Stimulated activated CD8-positive, alpha-beta memory T cell treated with anti-CD3 and anti-CD28 coated beads, Interleukin-7, amount 100 ng/mL, for 24 hours (primary cell): Measurements from ENCODE around the gene RNASEH2B.

Source experiments
- DNase-seq: peaks from one replicate; pipeline ENCODE4 v3.0.0-alpha.2; 2020; ENCODE audit warnings: low read depth

The RNASEH2B gene

DNA sequence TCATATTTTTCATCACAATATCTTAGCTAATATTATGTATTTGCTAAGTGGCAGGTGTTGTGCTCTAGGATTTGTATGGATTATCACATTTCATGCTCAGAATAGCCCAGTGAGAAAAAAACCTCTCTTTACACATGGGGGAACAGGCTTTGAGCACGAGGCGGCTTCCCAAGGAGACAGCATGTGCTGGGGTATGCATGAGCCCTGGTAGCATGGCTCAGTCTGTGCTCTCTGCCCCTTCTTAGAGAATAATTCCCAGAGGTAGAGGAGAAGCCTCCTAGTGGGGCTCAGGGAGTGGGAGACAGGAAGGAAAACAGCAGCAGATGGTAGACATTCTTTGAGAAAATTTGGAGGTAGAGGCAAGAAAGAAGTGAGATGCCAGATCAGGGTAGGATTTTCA, 31.6 kb downstream of the RNASEH2B start:
- no peak for DNase-seq

DNA sequence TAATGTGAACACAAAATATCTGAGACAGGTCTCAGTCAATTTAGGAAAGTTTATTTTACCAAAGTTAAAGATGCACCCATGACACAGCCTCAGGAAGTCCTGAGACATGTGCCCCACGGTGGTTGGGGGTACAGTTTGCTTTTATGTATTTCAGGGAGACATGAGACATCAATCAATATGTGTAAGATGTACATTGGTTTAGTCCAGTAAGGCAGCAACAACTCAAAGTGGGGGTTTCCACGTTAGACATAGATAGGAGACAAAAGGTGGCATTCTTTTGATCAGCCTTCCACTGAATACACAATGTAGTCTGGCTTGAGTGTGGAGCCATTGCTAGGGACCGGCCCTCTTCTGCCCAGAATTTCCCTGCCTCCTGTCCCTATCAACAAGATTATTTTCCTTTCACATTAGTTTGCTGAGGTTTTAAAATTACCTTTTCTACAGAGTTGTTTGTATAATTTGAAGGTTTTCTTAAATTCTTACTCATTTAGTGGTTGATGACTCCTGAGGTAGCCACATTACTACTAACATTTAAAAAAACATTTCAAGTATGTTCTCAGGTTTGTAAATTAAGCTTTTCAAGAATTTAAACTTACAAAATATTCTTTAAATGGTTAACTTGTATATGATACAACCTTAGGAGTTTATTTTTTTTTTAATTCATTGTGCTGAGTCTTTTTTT, 33.2 kb downstream of the RNASEH2B start:
- DNase-seq: no peak

DNA sequence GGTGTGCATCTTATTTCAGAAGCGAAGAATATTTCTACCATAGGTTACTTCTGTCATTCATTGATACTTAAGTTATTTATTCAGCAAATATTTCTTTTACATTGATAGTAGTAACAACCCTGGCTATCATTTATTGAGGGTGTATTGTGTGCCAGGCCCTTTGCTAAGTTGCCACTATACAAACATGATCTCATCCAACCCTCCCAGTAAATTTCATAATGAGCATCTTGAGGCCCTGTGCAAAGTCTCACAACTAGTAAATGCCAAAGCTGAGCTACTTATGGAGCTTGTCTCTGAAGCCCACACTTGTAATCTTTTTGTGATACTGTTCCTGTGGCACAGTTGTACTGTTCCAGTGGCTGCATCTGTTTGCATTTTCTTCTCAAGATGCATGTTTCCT, 36.1 kb downstream of the RNASEH2B start:
- DNase-seq: no peak

DNA sequence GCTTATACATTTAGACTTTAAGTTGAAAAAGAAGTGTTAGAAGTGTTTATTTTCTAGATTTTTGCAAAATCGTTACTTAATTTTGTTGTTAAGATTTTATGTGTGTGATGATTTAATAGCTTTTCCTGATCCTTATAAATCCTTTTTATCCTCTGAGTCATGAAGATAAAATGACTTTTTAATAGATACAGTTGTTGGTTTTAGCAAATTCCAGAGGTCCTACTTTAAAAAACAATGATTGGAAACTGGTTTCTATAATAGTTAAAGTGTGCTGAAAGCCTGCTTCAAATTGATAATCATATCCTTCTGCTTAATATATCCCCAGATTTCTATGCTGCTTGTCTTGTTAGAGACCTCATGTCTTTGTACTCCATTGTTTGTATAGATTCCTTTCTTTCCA, 39.0 kb downstream of the RNASEH2B start:
- DNase-seq: no peak

DNA sequence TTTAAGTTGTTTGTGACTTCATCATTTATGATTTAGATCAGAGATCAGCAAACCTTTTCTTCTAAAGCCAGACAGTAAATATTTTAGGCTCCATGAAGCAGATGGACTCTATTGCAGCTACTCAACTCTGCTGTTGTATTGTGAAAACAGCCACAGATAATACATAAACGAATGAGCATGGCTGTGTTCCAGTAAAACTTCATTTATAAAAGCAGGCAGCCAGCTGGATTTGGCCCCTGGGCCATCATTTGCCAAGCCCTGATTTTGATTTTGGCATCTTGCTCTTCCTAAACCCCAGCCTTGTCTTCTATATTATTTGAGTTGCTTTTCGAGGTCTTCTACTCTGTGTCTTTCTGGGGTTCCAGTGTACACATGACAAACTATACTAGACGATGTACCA, 41.3 kb downstream of the RNASEH2B start:
- DNase-seq: no peak

DNA sequence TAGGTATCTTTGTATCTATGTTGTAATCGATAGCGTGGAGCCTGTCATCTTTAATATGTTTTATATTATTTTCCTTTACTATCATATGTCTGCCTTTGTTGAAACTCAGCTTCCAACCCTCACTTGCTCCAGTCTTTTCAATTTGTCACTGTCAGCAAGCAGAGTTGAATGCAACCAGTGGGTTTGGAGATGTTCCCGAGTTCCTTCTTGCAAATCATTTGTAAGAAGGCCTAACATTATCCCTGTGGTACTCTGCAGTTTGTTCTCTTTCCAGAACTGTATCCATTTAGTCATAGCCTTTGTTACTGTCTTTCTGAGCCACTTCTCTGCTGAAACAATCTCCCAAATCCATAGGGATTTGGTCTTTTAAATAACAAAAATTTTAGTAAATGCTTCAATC, 41.8 kb downstream of the RNASEH2B start:
- DNase-seq: no peak

DNA sequence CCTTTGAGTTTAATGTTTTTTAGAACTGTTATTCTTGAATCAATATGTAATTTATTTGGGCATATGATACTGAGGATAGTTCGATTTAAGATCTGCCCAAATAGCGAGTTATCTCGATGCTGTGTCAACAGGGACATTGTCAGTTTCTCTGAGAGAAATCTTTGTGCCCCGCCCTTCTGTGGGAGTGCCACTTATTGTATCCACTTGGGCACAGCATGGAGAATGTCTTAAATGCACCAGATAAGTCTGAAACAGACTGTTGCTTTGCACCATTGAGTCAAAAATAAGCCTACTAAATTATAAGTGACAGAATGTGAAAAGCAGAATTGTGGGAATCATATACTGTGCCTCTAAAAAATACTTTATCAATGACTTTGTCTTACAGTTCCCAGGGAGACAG, 45.6 kb downstream of the RNASEH2B start:
- DNase-seq: no peak

DNA sequence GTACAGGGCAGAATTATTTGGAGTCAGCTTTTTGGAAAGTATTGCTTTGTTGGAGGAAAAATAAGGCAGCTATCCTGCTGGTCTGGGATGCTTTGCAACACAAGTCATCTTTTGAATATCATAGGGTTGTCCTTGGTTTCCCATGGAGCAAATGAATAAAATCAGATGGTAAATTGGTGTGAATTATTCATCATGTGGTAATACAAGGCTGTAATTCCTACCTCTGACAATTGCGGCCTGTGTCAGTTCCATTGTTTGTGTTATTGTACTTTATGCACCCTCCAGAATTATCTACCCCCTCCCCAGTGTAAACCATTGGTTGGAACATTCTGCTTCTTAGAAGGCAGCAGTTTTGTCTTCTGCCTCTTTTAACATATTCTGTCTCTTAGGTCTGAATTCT, 46.2 kb downstream of the RNASEH2B start:
- DNase-seq: no peak

DNA sequence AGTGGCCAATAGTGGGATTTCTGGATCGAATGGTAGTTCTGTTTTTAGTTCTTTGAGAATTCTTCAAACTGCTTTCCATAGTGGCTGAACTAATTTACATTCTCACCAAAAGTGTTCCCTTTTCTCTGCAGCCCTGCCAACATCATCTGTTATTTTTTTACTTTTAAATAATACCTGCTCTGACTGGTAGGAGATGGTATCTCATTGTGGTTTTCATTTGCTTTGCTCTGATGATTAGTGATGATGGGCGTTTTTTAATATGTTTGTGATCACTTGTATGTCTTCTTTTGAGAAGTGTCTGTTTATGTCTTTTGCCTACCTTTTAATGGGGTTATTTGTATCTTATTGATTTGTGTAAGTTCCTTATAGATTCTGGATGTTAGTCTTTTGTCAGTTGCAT, 48.0 kb downstream of the RNASEH2B start:
- DNase-seq: no peak

DNA sequence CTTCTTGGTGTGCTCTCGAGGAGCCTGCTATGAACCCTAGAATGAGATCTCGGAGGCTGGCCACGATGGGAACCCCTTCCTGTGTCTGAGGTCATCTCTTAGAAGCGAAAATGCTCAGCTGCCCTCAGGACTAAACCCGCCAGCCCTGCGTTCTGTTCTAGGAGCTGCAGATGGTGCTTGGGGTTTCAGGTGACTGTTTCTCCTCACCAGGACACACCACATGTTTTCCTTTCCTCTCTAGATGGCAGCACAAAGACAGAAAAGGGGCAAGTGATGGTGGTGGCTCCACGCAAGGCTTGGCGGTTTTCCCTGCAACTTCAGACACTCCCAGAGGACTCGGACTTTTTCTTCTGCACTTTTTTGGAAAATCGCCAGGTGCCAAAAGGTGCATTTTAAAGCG, 60.1 kb downstream of the RNASEH2B start:
- DNase-seq: no peak

DNA sequence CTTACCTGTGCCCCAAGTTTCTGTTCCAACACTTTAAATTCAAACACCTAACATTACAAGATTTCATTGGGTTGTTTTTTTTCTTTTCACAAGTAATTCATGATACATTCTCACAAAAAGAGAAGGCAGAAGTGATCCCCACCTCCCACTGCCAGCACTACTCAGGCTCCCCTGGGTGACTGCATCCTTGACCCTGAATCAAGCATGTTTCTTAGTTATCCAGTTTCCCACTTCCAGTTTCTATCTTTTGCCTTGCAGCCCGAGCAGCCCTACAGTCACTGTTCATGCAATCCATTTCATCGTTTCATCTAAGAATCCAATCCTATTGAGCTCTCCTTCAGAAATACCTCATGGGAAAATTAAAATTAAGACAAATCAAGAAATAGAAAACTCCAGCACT, 61.4 kb downstream of the RNASEH2B start:
- DNase-seq: no peak

DNA sequence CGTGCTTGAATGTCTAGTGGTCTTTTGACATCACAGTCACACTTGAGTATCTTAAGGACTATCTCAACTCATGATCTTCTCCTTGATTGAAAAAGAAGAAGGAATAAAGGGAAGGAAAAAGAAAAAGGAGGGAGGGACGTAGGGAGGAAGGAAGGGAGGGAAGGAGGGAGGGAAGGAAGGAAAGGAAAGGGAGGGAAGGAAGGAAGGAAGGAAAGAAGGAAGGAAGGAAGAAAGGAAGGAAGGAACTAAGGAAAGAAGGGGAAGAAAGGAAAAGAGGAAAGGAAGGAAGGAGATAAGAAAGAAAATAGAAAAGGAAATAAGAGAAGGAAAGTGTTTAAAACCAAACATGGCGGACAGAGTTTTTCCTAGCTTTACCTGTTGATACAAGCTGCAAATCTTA, 64.7 kb downstream of the RNASEH2B start:
- DNase-seq: no peak

DNA sequence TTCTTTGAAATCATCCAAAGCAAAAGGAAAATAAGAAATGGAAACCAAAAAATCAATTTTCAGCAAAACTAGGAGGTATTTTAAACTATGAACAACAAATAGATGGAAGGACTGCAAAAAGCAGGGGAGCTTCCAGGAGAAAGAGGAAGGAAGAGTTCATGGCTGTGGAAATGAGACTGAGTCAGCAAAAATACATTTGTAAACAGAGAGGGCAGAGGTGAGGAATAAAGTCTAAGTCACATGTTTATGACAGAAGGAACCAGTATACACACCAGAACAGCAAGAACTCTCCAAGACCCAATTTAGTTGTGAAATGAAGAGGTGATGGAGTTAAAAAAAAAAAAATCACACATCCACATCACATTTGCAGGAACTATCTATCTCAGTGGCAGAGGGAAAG, 69.6 kb downstream of the RNASEH2B start:
- no peak for DNase-seq

DNA sequence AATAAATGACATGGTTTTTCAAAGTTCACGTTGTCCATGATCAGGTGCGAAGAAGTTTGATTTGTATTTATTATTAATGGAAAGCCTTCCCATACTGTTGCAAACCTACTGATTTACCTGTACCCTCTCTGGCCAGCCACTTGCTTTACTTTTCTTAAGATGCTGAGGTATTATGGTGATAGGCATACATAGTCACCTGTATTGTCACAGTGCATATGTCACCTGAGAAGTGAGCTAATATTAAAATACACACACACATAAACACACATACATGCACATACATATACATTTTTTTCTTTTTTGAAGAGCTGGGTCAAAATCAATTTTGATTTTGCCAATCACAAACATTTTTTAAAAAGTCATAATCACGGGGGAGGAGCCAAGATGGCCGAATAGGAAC, 72.1 kb downstream of the RNASEH2B start:
- DNase-seq: no peak

DNA sequence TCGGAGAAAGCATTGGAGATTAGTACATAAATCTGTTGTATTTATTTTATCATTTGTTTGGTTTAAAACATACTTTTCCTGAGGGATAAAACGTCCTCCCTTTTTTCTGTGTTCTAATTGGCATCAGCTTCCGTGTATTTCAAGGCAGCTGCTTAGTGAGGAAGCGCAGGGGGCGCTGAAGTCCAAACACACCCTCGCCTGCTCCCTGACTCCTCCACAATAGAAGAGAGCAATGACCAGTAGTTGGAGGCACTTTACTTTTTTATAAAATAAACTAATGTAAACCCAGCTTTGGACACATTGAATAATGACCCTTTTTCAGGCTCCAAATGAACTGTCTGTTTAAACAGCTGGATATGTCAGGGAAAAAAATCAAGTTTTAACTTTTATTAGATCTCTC, 79.9 kb downstream of the RNASEH2B start:
- no peak for DNase-seq

DNA sequence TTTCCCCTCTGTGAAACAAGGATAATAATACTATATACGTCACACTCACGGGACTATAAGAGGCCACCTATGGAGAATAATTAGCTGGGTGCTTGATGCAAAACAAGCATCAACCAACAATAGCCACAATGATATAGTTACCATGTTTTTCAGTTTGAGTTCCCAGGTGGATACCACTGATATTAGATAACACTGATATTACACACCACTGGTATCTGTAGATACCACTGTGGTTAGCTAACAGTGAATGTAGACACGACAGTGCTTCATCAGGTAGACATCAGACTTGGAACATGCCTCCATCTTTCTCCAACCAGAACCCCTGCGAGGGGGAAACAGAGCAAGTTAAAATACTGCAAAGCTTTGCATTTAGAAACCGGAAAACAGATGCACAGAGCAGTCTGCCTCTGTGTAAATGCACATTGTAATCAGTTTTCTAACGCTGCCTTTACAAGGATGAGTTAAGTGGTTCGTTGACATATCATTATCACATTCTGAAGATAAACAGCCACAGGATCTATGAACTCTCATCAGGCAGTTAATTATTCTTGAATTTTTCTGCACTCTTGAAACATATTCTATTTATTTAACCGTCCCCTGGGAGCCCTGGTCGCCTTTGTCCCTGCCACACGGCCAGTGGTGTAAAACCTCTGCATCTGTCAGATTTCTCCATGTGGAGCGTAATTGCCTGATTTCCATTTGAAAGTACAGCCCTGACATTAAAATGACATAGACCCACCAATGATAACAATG, 80.7 kb downstream of the RNASEH2B start:
- no peak for DNase-seq

DNA sequence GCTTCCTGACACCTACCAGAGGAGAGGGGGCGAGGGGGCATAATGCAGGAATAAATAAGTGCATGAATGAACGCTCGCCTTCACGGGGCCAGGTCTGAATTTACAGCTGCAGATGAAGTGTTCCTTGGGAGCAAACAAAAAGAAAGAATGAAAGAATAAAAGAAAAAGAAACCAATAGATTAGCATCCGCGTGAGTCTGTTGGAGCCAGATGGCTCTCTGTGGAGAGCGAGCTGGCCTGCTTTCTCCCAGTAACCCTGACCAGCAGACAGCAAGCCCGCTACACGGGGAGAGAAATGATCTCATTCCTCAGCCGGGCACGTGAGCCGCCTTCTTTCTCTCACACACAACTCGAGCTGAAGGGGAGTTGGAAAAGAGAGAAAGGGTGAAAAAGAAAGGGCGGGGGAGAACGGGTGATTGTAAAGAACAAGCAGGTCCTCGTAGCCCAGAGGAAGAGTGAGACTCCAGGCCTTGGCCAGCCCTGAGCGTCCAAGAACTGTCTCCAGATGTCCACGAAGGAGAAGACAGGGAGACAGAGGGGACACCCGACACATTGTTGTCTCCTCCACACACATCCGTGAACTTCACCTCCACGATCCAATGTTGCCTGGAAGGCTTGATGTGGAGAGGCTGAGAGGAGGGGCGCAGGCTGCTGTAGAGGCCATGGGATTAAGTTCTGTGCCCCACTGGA, 81.4 kb downstream of the RNASEH2B start:
- no peak for DNase-seq

DNA sequence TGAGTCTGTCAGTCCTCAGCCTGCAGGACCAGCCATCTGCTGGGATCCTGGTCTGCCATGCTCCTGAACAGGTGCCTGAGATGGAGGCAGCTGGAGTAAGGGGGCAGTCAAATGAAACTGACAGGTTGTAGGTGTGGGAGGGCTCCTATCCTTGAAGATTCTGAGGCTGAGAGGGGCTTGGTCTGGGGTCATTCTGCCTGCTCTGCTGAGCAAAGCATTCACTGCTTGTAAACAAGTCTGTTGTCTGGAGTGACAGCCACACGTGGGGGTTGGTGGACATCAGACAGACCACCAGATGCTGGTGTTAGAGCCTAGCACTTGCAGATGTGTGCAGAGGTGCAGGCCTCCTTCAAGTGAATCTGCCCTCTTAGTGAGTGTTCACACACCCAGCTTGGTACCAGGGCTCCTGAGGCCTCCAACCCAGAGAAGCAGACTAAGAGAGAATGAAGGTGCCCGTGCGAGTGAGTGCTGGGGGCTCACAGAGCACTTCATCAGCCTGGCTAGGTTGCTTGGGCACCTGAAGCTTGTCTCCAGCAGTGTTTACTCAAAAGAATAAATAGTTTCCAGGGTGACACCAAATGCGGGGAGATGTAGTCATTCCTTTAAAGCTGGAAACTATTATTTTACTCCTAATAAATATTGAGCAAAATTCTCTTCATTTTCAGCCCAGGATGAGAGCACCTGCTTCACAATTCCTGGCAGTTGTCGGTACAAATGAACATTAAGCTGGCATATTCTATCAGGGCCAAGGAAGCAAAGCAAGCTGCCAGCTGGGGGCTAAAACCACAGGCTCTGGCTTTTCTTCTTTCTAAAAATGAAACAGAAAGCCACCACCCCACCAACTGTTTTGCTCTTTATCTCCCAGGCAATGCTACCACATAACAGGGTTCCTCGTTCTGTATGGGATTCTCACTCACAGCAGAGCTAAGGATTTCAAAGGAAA, 82.3 kb downstream of the RNASEH2B start:
- DNase-seq: no peak

DNA sequence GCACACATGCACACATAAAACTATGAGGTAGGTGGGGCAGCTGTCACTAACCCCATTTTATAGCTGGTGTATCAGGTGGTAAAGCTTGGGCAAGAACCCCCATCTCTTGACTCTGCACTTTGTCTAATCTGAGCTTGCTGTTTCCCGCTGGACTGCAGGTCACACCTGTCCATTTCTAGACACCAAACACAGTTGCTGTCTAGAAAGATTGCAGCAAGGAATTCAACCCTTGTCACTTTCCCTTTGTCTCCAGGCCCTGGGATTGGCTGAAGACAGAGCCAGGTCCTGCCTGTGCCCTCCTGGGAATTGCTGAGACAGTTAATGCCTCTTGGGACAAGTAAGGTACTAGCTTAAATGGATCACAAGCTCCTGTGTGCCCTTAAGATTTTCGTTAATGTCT, 83.8 kb downstream of the RNASEH2B start:
- no peak for DNase-seq

DNA sequence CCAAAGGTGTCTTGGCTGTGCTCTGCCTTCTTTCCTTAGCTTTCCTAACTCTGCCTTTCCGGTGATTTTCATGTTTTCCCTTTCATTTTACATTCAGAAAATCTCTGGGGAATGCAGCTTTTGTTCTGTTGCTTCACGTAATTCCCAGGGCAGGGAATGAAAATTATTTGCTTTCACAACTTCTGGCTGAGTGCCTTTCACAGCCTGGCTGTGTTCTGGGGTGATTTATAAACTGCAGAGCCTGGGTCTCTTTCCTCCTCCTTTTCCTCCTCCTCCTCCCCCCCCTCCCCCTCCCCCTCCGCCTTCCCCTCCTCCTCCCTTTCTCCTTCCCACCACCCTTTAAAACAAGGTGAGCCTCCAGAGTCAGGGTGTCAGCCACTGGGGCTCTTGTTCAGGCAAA, 84.3 kb downstream of the RNASEH2B start:
- no peak for DNase-seq

DNA sequence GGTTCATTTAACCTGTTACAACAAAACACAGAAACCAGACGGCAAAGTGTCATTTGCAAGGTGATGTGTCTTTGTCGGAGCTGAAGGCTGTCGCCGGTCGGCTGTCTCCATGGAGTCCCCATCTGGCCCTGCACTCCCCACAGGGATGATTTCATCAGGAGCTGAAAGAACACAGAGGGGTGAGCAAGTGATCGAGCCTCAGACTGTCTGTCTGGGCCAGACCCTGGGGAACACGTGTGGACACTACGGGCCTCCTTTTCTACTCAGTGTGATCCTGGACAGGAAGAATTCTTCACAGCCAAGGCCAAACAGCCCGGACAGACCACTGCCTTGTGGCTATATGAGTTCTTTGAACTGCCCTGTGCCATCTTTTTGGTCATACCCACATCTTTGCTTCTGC, 85.1 kb downstream of the RNASEH2B start:
- no peak for DNase-seq

DNA sequence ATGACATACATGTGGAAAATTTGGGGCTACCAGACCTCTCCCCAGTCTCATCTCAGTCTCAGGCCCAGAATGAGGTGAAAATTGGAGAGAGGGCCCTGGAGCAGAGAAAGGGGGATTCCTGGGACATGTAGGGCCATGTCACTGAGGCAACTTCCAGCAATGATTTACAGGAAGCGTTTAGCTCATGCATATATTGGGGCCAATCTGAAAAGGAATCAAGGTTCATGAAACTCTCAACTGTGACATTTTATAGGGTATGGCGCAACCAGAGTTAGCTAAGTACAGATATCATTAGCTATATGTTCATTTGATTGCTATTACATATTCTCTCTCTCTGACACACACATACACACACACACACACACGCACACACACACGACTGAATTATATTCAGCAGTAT, 86.3 kb downstream of the RNASEH2B start:
- DNase-seq: no peak
